ENCODE results near the gene CFAP74.
A peak's percentile ranks its signal among the peaks of the same experiment; 100 is the strongest.
"Not testable (repeated sequence)": the region's sequence is repeated elsewhere in the genome, so short reads cannot be mapped to it uniquely, and the experiment has no call there.

CFAP74 gene

DNA sequence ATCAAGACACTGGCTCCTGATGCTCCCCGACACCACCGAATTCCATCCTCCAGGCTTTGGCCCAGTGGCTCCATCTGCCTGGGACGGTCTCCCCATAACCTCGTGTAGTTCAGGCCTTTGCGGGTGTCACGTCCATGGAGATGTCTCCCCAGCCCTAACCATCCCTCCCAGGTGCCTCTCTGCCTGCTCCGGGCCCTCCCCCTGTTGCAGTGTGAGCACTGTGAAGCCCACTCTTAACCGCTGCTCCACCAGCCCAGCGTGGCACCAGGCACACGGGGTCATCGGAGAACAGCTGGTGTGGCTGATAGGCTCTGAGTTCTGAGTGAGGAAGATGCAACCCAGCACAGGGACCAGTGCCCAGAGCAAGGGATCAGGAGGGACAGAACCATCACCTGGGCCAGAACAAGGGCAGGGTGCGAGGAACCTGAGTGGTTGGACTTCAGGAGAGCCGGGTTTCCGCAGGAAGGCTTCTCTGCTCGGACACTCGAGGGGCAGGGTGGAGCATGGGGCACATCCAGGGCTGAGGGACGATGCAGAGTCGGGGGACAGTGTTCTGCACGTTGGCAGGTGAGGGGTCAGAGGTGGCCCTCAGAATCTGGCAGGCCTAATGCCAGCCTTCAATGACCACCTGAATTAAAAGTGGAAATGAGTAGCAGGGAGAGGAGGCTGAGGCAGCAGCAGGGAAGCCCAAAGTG lies 110.1 kb downstream of the CFAP74 start:
- DNase-seq: no peak

GRCh38 chr1:1892763-1893120 lies 110.8 kb downstream of the CFAP74 start:
- no peak for DNase-seq

- peak; percentile 20 to 54 for DNase-seq
Measured at GRCh38 chr1:1892079-1892762, 111.4 kb downstream of the CFAP74 start.

DNA sequence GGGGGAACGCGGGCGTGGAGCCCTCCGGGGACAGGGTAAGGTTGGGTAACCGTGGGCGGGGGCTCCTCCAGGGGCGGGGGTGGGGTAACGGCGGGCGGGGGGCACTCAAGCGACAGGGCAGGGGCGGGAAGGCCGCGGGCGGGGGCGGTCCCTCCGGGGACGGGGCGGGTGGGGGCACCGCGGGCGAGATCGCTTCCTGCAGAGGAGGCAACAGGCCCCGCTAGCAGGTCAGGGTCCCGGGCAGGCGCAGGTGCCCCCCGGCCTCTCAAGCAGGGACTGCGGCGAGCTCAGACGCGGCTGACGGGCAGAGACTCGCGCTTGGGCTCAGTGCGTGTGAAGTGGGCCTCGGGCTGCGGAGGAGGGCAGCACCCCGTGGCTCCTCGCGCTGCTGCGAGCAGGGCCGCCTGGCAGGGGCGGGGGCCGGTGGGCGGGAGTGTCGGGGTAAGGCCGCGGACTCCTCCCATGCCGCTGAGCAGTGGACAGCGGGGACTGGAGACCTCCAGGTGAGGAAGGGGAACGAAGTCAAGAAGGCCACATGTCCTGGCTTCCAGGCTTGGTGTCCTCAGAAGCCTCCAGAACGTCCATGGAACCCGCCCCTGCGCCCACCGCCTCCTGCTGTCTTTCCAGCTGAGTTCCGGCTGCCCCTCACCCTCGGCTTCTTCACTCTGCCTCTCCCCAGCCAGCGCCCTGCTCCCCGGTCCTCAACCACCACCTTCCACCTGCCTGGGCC lies 112.1 kb downstream of the CFAP74 start:
- peak; percentile 79 for DNase-seq

GRCh38 chr1:1890506-1891348 lies 112.9 kb downstream of the CFAP74 start, which contains the start of gene GNB1:
TSS of gene GNB1 (minus strand) at chr1:1891087. CDS start at chr1:1825453, 65,634 bp downstream.
- peak; percentile 83 to 86 for DNase-seq

GRCh38 chr1:1889847-1890505 lies 113.6 kb downstream of the CFAP74 start:
- peak; percentile 21 to 48 for DNase-seq

DNA sequence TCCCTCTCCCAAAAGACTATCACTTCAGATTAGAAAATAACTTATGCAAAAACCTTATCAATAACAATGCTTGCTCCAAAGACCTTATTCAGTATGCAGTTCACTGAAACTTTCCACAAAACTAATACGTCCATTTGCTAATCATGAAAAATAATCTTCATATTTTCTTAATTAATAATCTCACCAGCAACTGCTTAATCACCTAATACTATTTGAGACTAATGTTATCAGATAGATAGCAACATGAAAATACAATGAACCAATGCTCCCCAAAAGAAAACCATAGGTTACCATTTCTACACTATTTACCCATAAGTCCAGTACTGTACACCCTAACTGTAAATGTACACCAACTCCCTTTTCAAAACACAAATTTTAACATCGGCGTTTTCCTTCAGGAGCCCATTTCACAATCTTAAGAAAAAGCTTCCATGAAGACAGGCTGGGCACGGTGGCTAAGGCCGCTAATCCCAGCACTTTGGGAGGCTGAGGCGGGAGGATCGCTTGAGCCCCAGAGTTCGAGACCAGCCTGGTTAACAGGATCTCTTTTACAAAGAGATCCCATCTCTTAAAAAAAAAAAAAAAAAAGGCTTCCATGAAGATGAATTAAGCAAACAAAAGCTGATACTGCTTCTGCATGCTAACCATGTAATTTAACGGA lies 114.4 kb downstream of the CFAP74 start:
- DNase-seq: no peak

- not testable (repeated sequence) for DNase-seq
Measured at GRCh38 chr1:1883890-1884289, 119.7 kb downstream of the CFAP74 start.

DNA sequence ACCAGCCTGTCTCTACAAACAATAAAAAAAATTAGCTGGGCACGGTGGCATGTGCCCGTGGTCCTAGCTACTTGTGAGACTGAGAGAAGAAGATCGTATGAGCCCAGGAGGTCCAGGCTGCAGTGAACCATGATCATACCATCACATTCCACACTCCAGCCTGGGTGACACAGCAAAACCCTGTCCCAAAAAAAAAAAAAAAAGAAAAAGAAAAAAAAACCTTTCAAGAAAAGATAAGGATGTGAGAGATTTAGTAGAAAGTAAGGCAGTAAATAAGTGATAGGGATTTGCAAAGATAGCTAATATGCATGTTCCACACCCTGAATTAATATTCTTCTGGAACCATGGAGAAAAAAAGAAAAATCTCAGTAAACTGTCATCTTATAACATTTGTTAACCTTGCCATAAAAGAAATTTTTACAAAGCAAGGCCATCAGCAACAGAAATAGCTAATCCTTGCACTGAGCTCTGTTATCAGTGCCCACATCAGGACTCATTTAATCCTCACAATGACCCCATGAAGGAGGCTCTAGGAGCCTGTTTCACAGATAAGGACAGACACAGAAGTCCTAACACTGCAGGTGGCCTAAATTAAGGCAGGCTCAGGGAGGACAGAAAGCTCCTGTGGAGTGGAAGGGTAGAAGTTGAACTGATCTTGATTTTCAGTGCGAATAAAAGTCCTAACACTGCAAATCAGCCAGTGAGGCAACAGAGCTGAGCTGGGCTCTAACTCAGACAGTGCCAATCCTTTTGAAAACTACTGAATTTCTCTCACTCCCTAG lies 120.3 kb downstream of the CFAP74 start:
- DNase-seq: no peak

DNA sequence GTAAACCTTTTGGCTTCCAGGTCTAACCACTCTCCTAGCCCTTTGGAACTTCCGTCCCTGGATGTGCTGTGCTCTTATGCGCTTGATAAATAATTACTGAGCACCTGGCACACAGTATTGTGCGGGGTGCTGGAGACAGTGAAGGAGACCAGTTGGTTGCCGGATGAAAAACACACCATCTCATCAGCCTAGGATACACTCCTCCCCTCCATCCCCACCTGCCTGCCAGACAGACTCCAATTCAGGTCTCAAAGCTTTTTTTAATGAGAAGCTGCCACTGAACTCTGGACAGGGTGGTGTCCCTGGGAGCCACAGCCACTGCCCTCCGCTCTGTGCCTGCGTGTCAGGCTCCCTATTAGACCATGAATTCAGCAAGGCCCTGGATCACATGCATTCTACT lies 121.9 kb downstream of the CFAP74 start:
- DNase-seq: no peak

GRCh38 chr1:1880617-1881312 lies 122.8 kb downstream of the CFAP74 start:
- no peak for DNase-seq

DNA sequence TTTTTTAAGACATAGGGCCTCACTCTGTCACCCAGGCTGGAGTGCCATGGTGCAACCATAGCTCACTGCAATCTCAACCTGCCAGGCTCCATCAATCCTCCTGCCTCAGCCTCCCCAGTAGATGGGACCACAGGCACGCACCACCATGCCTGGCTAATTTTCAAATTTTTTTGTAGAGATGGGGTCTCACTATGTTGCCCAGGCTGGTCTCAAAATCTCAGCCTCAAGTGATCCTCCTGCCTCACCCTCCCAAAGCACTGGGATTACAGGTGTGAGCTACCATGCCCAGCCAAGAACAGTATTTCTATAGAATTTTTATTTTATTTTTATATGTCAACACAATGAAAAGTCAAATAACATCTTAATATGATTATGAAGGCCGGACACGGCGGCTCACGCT lies 123.6 kb downstream of the CFAP74 start:
- no peak for DNase-seq

DNA sequence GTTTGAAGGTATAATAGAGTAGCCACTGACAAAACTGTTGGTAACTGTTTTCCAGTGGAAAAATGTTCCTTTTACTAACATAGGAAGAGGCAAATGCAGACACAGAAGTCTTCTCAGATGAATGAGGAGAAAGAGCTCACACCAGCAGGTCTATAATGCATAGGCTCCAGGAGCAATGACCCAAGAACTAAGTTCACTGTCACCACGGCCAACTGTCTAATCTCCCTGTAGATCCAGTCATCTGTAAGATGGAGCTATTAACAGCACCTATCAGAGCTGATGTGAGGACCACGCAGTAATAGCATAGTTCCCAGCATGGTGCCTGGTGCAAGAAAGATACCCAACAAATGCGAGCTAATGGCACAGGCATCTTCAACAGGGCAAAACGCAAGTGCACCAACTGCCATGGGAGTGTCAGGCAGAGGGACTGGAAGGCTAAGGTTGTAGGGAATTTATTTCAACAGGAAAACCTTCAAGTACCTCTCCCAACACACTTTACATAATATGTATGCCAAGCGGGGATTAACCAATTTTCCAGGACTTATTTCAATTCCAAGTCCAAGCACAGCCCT lies 125.6 kb downstream of the CFAP74 start:
- DNase-seq: no peak

DNA sequence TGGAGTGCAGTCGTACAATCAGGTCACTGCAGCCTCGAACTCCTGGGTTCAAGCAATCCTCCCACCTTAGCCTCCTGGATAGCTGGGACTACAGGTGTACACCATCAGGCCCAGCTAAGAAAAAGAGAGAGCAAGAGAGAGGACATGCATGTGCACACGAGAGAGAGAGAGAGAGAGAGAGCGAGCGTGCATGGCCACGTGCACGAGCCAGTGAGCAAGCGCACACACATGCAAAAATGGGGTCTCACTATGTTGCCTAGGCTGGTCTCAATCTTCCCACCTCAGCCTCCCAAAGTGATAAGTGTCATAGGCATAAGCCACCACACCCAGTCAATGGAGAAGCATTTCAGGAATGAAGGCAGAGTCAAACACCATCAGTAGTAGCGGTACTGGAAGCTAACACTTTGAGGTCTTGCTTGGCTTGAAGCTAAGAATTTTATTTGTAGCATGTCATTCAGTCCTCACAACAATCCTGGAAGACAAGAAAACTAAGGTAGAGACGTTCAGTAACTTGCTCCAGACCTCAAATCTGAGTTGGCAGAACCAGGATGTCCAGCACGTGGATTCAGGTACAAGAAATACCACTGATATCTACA lies 127.2 kb downstream of the CFAP74 start:
- DNase-seq: no peak

- no peak for DNase-seq
Measured at GRCh38 chr1:1875932-1876331, 127.7 kb downstream of the CFAP74 start.

- DNase-seq: no peak
Measured at GRCh38 chr1:1874901-1875300, 128.7 kb downstream of the CFAP74 start.

DNA sequence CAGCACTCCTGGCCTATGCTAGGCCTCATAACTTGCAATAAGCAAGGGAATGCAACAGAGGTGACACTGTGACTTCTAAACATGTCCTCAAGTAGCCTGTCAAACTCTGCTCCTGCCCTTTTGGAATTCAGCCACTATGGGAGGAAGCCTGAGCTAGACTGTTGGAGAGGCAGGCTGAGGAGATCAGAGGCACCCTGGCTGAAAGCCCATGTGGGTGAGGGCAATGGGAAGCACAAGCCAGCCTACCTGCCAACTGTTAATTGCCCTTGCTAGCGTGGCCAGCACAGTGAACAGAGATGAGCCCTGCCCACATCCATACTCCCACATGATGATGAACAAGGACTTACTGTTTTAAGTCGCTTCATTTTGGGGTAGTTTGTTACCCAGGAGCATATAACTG lies 130.4 kb downstream of the CFAP74 start:
- DNase-seq: no peak

DNA sequence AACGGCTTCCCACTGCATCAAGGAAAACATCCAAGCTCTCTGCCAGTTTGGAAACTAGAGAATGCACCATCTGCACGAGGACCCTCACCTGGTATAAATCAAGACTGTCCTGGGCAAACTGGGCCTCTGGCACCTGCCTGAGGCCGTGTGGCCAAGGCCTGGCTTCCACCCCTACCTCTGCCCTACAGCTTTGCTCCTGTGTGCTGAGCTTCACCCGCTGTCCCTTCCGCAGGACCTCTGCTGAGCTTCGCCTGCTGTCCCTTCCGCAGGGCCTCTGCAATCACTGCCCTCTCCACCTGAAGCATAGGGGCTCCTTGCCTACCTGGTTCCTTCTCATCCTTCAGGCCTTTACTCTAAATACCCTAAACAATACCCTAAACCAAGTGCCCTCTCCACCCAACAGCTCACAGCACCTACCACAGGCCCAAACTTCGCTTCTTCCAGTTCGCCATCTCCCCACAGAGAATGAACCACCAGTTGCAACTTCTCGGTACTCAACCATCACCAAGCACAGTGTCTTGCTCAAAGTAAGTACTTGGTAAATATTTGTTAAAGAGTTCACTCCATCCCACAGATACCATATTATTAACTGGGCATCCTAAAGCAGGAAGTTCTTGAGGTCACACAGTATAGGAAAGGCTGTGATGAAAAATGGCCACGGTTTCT lies 131.1 kb downstream of the CFAP74 start:
- no peak for DNase-seq
